NCI-H226 (cell line): ENCODE measurements around the gene ZNF687.

ENCODE experiments used
- DNase-seq: peaks from one replicate; pipeline ENCODE4 v3.0.0-alpha.2; 2015

Gene ZNF687

GRCh38 chr1:151313501-151313900, 31.4 kb downstream of the ZNF687 start:
- DNase-seq, result no peak

- peak; percentile 64 for DNase-seq
These were observed 32.2 kb downstream of the ZNF687 start for GRCh38 chr1:151314137-151314875.

GRCh38 chr1:151315565-151316235, 33.6 kb downstream of the ZNF687 start:
- no peak for DNase-seq

GRCh38 chr1:151318975-151319374, 36.9 kb downstream of the ZNF687 start:
- no peak for DNase-seq

GRCh38 chr1:151324390-151324930, 42.4 kb downstream of the ZNF687 start:
- DNase-seq, result no peak

- no peak for DNase-seq
These were observed 43.1 kb downstream of the ZNF687 start for GRCh38 chr1:151325231-151325630.

GRCh38 chr1:151325646-151326429, 43.7 kb downstream of the ZNF687 start:
- no peak for DNase-seq

- peak; percentile 61 for DNase-seq
These were observed 44.6 kb downstream of the ZNF687 start for GRCh38 chr1:151326619-151327222.

- peak; percentile 93 for DNase-seq
These were observed 45.3 kb downstream of the ZNF687 start, which contains the start of gene PI4KB for GRCh38 chr1:151327223-151327902. Gene PI4KB, minus strand, starts transcription at chr1:151327416. Its CDS starts 10,935 bp downstream, at chr1:151316481.

- DNase-seq, result no peak
These were observed 46.0 kb downstream of the ZNF687 start for GRCh38 chr1:151327903-151328674.

- no peak for DNase-seq
These were observed 52.7 kb downstream of the ZNF687 start for GRCh38 chr1:151334822-151335221.

- DNase-seq, result no peak
These were observed 54.5 kb downstream of the ZNF687 start for GRCh38 chr1:151336556-151336955.

GRCh38 chr1:151340870-151341754, 59.0 kb downstream of the ZNF687 start:
- DNase-seq, result peak; percentile 44
